ENCODE measurements around the gene KCNC1.
A peak's percentile ranks its signal among the peaks of the same experiment; 100 is the strongest.

The KCNC1 gene

GRCh38 chr11:17730608-17731462, 3.7 kb upstream of the KCNC1 start:
- no peak overlapping the region for H3K4me3 ChIP-seq
- peak; percentile 78 for DNase-seq (ENCODE audit: low spot score)
- H3K27ac ChIP-seq, result no peak overlapping the region
- peak; percentile 58 for TF ChIP-seq CTCF (IDR thresholded peaks at IDR 0.05)

- TF ChIP-seq CTCF (IDR thresholded peaks at IDR 0.05), result no peak
- no peak overlapping the region for H3K4me3 ChIP-seq
- H3K27ac ChIP-seq, result no peak overlapping the region
- no peak for DNase-seq (ENCODE audit: low spot score)
These were observed 1.3 kb upstream of the KCNC1 start for GRCh38 chr11:17733261-17733660.

- TF ChIP-seq CTCF (IDR thresholded peaks at IDR 0.05), result no peak
- H3K27ac ChIP-seq, result no peak overlapping the region
- DNase-seq (ENCODE audit: low spot score), result no peak
- H3K4me3 ChIP-seq, result peak overlapping the region; percentile 69
These were observed 621 bp downstream of the KCNC1 start for GRCh38 chr11:17734986-17735817.

GRCh38 chr11:17735818-17736578, 1.4 kb downstream of the KCNC1 start:
- TF ChIP-seq CTCF (IDR thresholded peaks at IDR 0.05), result no peak
- Histone ChIP-seq H3K4me3 (peak overlapping the region; percentile 69), H3K27ac (no peak overlapping the region)
- DNase-seq (ENCODE audit: low spot score), result no peak

GRCh38 chr11:17736579-17736893, 2.0 kb downstream of the KCNC1 start:
- no peak overlapping the region for H3K4me3 ChIP-seq
- no peak for DNase-seq (ENCODE audit: low spot score)
- no peak overlapping the region for H3K27ac ChIP-seq
- TF ChIP-seq CTCF (IDR thresholded peaks at IDR 0.05), result no peak

- DNase-seq (ENCODE audit: low spot score), result no peak
- H3K27ac ChIP-seq, result no peak overlapping the region
- H3K4me3 ChIP-seq, result no peak overlapping the region
- no peak for TF ChIP-seq CTCF (IDR thresholded peaks at IDR 0.05)
These were observed 2.6 kb downstream of the KCNC1 start for GRCh38 chr11:17736930-17737817.
